ENCODE data around the gene OR6F1. TPM values are rescaled to one million over a fixed set of nuclear protein-coding genes. Genes with fewer than 3 reads are reported as not detected.
"Not testable (repeated sequence)": the region's sequence is repeated elsewhere in the genome, so short reads cannot be mapped to it uniquely, and the experiment has no call there.

Gene OR6F1
- total RNA-seq, 1 donor from 2014 or later, result not detected

DNA sequence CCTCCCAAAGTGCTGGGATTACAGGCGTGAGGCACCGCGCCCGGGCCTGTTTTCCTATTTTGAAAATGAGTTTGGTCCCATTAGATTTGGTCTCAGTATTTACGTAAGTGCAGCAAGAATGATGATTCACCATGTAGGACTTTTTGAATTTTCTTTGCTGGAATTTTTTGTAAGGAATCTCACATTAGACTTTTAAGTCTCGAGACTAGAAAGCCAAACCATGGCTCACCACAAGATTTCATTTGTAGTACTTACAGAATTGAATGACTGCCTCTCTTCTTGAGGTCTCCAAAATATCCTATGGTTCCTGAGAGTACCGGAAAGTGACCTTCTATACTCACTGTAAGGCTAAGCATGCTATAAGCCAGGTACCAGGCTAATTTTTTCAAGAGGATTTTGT, 31.2 kb upstream of the OR6F1 start:
- TF ChIP-seq CTCF (IDR thresholded peaks at IDR 0.05; ENCODE audit: unreplicated experiment), result no peak
- no peak overlapping the region for H3K27ac Mint-ChIP-seq (ENCODE audit: unreplicated experiment)
- no peak overlapping the region for H3K4me3 Mint-ChIP-seq (ENCODE audit: unreplicated experiment)
- no peaks in the 10 kb centered on the region for H3K27me3 Mint-ChIP-seq (ENCODE audit: unreplicated experiment)
- H3K36me3 Mint-ChIP-seq (ENCODE audit: low read depth, unreplicated experiment), result no peaks in the 10 kb centered on the region
- no peaks in the 10 kb centered on the region for H3K9me3 Mint-ChIP-seq (ENCODE audit: unreplicated experiment)
- no peaks in the 10 kb centered on the region for H3K4me1 Mint-ChIP-seq (ENCODE audit: unreplicated experiment)
- DNase-seq (ENCODE audit: low spot score), result no peak

DNA sequence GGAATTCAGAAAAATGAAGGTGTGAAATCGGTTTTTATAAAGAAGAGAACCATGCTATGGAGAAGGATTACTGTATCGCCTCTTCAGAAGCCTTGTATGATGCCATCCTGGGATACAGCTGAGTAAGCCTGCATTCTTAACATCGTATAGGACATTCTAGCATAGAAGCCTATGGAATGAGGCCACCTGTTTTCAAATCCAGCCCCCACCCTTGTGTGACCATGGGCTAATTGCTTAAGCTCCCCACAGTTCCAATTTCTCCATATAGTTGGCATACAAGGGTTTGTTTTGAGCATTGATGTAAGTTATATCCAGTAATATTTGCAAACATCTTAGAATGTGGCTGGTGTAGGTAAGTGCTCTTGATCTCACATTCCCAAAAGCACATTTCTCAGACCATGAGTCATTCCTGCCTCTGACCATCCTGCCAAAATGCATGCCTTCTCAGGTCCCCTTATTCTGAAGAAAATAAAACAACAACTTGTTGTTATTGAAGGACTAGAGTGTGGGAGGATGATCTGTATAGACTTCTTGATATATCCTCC, 30.0 kb upstream of the OR6F1 start:
- Mint-ChIP-seq H3K4me3 (ENCODE audit: unreplicated experiment) (no peak overlapping the region), H3K27ac (ENCODE audit: unreplicated experiment) (no peak overlapping the region)

GRCh38 chr1:247742215-247742760, 25.8 kb upstream of the OR6F1 start:
- DNase-seq (ENCODE audit: low spot score); H3K36me3 Mint-ChIP-seq (ENCODE audit: low read depth, unreplicated experiment); H3K4me3 Mint-ChIP-seq (ENCODE audit: unreplicated experiment); H3K27ac Mint-ChIP-seq (ENCODE audit: unreplicated experiment); H3K9me3 Mint-ChIP-seq (ENCODE audit: unreplicated experiment); H3K4me1 Mint-ChIP-seq (ENCODE audit: unreplicated experiment); H3K27me3 Mint-ChIP-seq (ENCODE audit: unreplicated experiment): not testable (repeated sequence)

More for the DNA sequence above, 30.0 kb upstream of the OR6F1 start:
- H3K36me3 Mint-ChIP-seq (ENCODE audit: low read depth, unreplicated experiment), result no peaks in the 10 kb centered on the region
- no peaks in the 10 kb centered on the region for H3K27me3 Mint-ChIP-seq (ENCODE audit: unreplicated experiment)
- no peaks in the 10 kb centered on the region for H3K9me3 Mint-ChIP-seq (ENCODE audit: unreplicated experiment)
- no peak for TF ChIP-seq CTCF (IDR thresholded peaks at IDR 0.05; ENCODE audit: unreplicated experiment)
- no peaks in the 10 kb centered on the region for H3K4me1 Mint-ChIP-seq (ENCODE audit: unreplicated experiment)
- DNase-seq (ENCODE audit: low spot score), result no peak

DNA sequence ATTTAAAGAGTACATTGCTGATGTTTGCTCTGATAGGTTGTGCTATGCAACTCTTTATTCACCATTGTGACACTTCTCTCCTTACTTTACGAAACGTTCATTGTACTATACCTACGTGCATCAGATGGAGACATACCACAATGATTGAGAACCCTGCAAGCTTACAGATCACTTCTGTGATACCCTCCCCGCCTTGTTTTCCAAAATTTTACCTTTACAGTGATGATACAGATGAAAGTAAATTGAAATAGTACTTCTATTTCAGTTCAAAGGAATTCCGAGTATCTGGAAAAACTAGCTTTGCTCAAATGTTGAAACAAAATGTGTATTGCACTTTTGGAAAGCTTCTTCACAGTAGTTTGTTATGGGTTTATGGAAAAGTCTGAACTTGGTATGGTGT, 25.3 kb upstream of the OR6F1 start:
- Mint-ChIP-seq H3K9me3 (ENCODE audit: unreplicated experiment) (no peaks in the 10 kb centered on the region), H3K27ac (ENCODE audit: unreplicated experiment) (no peak overlapping the region), H3K36me3 (ENCODE audit: low read depth, unreplicated experiment) (no peaks in the 10 kb centered on the region), H3K27me3 (ENCODE audit: unreplicated experiment) (no peaks in the 10 kb centered on the region), H3K4me1 (ENCODE audit: unreplicated experiment) (no peaks in the 10 kb centered on the region), H3K4me3 (ENCODE audit: unreplicated experiment) (no peak overlapping the region)
- no peak for DNase-seq (ENCODE audit: low spot score)
- TF ChIP-seq CTCF (IDR thresholded peaks at IDR 0.05; ENCODE audit: unreplicated experiment), result no peak

GRCh38 chr1:247740721-247741120, 24.3 kb upstream of the OR6F1 start:
- no peak overlapping the region for H3K27ac Mint-ChIP-seq (ENCODE audit: unreplicated experiment)

More at GRCh38 chr1:247740721-247741120, 24.3 kb upstream of the OR6F1 start:
- H3K9me3 Mint-ChIP-seq (ENCODE audit: unreplicated experiment), result no peaks in the 10 kb centered on the region
- no peaks in the 10 kb centered on the region for H3K36me3 Mint-ChIP-seq (ENCODE audit: low read depth, unreplicated experiment)
- no peak for TF ChIP-seq CTCF (IDR thresholded peaks at IDR 0.05; ENCODE audit: unreplicated experiment)
- H3K27me3 Mint-ChIP-seq (ENCODE audit: unreplicated experiment), result no peaks in the 10 kb centered on the region
- DNase-seq (ENCODE audit: low spot score), result no peak
- no peaks in the 10 kb centered on the region for H3K4me1 Mint-ChIP-seq (ENCODE audit: unreplicated experiment)
- no peak overlapping the region for H3K4me3 Mint-ChIP-seq (ENCODE audit: unreplicated experiment)
